Activated CD4-positive, alpha-beta T cell treated with anti-CD3 and anti-CD28 coated beads, Interleukin-2, amount 50 U/mL, for 1 hour (primary cell): ENCODE data around the gene CTCF.

ENCODE experiments used
- DNase-seq: peaks from one replicate; pipeline ENCODE4 v3.0.0-alpha.2; 2020

CTCF gene

DNA sequence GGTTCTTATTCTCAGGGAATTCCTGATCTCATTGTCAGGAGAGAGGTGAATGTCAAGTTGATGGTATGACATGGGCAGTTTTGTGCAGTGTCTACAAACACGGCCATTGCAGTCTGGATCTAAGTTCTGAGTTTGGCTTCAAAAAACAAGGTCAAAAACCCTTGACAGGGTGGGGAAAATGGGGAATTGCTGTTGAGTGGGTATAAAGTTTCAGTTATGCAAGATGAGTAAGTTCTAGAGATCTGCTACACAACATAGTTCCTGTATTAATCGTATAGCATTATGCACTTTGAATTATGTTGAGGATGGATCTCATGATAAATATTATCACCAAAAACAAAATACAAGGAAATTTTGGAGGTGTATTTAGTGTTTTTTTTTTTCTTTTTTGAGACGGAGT, 46.0 kb downstream of the CTCF start:
- DNase-seq: no peak

DNA sequence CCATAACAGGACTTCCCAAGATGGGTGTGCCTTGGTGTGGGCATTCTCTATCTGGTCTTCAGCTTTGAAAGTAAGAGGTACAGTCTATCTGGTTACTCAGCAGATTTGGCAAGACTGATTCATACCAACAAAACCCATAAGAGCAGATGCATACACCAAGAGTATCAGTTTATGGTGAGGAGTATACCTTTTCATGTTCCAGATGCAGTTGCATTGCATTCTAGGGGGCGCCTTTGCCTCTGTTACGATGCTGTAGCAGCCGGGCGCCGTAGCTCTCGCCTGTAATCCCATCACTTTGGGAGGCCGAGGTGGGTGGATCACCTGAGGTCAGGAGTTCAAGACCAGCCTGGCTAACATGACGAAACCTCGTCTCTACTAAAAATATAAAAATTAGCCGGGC, 51.5 kb downstream of the CTCF start:
- DNase-seq: peak; percentile 15

DNA sequence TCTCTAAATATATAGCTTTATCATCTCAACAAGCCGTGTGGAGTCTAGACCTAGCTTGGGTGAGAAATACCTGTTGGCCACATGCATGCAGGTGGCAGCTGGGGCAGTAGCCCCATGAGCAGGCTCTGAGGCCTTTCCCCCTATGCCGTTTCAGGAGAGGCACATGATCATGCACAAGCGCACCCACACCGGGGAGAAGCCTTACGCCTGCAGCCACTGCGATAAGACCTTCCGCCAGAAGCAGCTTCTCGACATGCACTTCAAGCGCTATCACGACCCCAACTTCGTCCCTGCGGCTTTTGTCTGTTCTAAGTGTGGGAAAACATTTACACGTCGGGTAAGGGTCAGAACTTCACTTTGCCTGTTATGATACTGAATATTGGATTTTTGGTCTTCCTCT, 65.9 kb downstream of the CTCF start:
- no peak for DNase-seq

DNA sequence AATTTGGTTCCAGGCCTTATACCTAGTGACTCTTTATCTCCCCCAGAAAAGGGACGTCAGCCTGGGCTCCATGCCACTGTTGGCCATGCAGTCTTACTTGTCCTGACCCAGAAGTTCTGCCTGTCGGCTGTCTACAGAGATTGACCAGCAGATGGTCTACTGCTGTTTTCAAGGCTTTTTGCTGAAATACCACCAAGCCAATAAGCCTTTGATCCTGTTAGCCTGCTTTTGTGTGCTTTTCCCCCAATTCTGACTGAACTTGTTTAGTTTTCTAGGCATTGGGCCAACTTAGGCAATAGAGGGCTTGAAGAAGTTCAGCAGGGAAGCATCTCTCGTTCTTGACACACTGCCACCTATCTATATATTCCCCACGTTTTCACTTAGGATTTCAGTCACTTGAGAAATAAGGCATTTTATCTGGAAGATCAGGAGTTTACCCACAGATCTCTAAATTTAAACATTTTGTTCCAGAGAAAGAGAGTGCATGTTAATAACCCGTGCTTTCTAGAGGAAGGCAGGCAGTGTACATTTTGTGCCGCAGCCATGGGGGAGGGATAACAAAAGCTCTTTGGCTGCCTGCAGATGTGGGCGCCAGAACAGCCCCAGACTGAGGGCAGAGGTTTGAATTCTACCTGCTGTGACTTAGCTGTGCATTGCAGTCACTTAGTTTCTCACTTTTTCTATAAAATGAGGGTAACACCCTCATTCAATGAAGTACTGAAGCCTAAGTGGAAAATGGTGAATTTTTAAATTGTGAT, 70.3 kb downstream of the CTCF start:
- no peak for DNase-seq

DNA sequence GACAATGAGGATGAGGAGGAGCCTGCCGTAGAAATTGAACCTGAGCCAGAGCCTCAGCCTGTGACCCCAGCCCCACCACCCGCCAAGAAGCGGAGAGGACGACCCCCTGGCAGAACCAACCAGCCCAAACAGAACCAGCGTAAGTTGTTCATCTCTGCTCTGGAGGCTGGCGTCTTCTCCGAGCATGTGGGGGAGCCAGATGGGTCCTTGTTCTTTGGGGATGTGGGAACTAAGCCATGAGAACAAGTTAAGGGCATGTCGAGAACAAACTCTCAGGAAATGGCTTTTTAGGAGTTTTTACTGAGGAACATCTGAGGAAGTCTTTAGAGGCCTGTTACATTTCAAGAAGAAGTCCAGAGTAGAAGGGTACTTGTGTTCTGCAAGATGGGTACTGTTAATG, 74.4 kb downstream of the CTCF start:
- DNase-seq: no peak

DNA sequence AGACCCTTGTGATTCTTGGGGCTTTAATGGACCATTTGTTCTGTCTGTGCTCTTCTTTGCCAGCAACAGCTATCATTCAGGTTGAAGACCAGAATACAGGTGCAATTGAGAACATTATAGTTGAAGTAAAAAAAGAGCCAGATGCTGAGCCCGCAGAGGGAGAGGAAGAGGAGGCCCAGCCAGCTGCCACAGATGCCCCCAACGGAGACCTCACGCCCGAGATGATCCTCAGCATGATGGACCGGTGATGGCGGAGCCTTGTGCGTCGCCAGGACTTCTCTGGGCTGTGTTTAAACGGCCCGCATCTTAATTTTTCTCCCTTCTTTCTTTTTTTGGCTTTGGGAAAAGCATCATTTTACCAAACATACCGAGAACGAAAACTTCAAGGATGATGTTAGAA, 75.3 kb downstream of the CTCF start:
- DNase-seq: no peak

DNA sequence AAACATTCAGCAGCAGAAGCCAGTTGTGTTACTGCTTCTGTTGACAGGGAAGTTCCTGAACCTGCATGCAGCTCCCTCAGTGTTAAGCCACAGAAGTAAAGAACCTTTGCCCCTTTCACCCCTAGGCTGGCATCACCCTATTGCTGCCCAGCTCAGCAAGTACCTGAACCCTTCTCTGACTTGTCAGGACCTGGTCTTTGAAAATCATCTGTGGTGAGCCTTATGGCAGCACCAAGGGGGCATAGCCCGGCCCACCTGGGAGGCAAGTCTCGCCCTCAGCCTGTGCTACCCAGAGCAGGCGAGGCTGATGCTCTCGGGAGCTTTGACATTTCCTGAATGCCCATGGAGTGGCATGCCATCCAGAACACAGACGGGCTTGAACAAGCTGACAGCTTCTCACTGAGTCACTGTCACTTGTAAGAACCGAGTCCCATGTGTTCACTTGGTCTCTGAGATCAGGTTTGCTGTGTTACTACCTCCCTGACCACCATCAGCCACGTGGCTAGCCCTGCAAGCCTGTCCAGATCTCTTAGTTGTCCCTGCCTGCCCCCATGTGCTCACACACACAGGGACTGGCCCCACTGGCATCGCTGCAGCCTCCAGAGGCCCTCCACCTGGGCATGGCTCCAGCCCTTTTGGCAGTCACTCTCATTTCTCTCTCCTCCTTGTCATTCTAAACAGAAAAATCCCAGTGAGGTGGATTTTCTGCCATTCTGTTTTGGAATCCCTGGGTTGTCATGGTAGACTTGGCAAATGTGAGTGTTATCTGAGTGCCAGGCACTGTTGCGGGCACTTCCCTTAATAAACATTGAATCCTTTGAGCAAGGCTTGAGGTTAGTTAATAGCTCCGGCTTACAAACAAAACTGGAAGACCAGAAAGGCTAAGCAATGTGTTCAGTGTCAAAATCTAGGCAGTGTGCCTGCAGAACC, 79.7 kb downstream of the CTCF start:
- no peak for DNase-seq

DNA sequence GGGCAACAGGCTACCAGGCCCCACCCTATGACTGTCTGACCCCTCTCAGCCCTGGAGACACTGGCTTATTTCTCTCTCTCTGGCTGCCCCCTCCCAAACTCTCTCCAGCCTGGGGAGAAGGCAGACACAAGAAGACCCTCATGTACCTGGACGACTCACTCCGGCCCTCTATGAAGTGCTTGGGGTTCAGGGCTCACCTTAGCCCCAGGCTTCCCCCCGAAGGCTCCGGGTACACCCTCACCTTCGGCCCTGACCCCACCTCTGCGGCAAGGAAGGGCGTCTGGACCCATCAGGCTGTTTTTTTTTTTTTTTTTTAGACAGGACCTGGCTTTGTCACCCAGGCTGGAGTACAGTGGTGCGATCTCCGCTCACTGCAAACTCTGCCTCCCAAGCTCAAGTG, 81.7 kb downstream of the CTCF start:
- no peak for DNase-seq

DNA sequence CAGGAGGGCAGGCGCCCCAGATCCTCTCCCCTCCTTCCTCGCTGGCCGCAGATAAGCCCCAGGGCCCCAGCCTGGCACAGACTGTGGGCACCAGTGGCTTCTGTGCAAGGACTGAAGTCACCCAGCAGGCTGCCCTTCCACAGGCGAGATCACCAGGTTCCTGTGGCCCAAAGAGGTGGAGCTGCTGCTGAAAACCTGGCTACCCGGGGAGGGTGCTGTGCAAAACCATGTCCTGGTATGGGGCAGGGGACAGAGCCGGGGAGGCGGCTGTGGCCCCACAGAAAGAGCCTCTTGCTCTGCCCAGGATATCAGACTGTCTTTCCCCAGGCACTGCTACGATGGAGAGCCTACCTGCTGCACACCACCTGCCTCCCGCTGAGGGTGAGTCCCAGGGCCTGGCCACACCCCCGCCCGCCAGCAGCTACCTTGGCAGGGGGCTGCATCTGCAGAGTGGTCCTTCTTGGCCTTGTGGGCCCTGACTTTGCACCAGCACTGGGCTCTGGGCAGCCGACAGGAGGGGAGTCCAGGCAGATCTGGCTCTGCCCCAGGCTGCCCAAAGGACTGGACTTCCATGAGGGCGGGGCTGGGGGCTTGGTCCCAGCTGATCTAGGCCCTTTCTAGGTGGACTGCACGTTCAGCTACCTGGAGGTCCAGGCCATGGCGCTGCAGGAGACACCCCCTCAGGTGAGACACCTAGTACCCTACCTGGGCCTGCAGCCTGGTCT, 83.2 kb downstream of the CTCF start:
- DNase-seq: no peak

DNA sequence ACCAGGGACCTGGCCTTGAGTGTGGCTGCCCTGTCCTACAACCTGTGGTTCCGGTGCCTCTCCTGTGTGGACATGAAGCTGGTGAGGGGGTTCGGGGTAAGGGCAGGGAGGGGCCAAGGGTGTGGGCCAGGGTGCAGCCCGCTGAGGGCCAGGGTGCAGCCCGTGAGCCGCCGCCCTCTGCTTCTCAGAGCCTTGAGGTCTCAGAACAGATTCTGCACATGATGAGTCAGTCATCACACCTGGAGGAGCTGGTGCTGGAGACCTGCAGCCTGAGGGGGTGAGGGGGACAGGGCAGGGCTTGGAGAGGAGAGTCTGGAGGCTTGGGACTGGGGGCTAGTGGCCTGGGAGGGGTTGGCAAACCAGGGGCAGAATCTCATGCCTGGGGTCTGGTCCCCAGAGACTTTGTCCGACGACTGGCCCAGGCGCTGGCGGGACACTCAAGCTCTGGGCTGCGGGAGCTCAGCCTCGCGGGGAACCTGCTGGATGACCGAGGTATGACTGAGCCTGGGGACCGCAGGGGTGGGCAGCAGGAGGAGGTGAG, 84.9 kb downstream of the CTCF start:
- DNase-seq: no peak

DNA sequence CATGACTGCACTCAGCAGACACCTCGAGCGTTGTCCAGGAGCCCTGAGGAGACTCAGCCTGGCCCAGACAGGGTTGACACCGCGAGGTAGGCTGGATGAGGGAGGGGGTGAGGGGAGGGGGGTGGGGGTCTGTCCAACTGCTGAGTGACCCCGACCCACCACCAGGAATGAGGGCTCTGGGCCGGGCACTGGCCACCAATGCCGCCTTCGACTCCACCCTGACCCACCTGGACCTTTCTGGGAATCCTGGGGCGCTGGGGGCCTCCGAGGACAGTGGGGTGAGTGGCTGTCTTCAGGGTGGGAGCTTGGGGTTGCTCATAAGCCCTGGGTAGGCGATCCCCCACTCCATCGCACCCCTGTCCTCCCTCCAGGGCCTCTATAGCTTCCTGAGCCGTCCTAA, 85.4 kb downstream of the CTCF start:
- no peak for DNase-seq

DNA sequence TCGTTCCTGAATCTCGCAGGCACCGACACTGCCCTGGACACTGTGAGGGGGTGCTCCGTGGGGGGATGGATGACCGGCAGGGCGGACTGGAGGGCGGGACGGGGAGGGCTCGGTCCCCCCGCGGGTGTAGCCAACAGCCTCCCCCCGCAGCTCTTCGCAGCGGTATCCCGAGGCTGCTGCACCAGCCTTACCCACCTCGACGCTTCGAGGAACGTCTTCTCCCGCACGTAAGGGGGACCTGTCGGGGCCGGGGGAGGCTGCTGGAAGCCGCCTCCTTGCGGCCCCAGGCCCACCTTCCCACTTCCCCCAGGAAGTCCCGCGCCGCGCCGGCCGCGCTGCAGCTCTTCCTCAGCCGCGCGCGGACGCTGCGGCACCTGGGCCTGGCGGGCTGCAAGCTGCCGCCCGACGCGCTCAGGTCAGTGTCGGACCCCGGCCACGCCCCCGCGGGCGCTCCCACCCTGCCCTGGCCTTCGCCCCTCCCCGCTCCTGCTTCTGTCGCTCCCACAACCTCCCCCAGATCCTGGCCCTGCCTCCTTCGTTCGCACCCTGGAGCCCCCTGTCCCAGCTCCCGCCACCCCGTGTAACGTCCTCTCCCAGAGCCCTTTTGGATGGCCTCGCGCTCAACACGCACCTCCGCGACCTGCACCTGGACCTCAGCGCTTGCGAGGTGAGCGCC, 85.9 kb downstream of the CTCF start:
- DNase-seq: no peak

DNA sequence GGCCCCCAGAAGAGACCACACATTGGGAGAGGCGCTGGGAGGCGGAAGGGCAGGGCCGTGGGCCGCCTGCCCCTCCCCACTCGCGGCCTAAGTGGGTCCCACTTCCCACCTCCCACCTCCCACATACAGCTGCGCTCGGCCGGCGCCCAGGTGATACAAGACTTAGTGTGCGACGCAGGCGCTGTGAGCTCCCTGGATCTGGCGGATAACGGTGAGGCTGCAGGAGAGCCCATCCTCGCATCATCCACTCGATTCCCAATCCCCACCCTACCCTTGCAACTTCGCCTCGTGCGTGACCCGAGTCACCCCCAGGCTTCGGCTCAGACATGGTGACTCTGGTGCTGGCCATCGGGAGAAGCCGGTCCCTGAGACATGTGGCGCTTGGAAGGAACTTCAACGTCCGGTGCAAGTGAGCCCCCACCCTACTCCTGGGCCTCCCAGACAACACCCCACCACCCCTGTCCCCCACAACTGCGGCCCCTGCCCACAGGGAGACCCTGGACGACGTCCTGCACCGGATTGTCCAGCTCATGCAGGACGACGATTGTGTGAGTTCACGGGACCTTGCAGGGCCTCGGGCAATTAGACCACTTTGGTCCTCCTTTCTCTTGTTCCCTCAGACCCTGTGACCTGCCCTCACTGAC, 86.6 kb downstream of the CTCF start:
- no peak for DNase-seq

DNA sequence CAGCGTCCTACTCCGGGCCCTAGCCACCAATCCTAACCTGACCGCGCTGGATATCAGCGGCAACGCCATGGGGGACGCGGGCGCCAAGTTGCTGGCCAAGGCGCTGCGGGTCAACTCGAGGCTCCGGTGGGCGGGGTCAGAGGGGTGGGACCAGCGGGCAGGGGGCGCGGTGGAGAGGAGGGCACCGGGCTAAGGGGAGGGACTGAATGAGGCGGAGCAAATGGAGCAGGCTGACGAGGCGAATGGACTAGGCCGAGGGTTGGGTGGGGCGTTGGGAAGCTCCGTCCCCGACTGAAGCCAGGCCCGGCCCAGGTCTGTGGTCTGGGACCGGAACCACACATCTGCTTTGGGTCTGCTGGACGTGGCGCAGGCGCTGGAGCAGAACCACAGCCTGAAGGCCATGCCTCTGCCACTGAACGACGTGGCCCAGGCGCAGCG, 87.2 kb downstream of the CTCF start:
- DNase-seq: no peak

DNA sequence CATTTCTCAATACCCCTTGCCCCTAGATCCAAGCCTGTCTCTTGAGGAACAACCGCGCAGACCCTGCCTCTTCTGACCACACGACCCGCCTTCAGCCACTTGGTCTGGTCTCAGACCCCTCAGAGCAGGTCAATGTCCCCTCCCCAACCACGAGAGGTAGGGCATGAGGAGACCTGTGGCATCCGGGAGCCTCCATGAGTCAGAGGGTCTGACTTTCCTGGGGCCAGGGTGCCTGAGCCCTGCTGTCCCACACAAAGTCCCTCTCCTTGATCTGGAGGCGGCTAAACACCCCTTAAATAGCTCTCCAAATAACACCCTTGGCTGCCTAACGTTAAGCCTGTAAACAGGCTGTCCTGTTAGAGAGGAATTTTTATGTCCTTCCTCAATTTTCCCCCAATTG, 87.7 kb downstream of the CTCF start:
- no peak for DNase-seq

DNA sequence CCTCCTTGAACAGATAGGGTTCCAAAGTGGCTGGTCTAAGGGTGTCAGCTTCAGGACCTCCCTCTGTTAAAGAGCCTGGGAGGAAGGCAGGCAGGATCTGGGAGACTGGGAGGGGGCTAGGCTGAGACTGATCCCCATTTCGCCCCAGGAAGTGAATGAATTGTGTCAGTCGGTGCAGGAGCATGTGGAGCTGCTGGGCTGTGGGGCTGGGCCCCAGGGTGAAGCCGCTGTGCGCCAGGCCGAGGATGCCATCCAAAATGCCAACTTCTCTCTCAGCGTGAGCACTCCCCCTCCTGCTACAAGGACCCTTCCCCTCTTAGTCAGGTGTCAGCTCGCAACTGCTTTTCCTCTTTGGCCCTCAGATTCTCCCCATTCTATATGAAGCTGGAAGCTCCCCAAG, 88.7 kb downstream of the CTCF start:
- no peak for DNase-seq

DNA sequence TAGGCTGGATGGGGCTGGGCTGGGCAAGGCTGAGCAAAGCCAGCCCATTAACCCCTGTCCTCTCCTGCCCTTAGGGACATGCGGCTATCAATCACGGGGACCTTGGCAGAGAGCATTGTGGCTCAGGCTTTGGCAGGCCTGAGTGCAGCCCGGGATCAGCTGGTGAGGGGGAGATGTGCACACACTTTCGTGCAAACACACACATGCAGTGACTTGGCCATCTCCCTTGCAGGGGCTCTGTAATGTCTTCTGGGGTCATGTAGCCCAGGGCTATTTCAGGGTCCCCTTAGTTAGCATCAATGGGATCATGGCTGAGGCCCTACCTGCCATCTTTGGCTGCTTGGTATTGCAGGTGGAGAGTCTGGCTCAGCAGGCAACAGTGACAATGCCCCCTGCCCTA, 89.5 kb downstream of the CTCF start:
- no peak for DNase-seq

DNA sequence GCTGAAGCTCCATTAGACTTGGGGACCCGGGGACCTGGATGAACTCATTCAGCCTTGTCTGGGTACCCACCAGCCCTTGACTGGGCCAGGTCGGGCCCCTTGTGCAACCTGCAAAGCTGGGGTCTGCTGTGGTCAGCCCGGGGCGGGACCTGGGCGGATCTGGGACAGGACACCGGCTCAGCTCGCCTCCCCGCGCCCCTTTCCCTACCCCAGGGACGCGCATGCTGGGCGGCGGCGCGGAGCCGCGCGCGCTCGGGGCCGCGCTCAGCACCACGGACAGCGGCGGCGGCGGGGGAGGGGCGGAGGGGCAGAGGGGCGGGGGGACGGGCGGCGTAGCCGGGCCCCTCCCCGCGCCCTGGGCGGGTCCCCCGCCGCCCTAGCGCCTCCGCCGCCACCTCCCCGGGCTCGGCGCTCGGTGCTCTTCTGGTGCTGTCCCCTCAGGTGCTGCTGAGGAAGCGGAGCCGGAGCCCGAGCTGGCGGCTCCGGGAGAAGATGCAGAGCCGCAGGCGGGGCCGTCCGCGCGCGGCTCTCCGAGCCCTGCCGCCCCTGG, 90.3 kb downstream of the CTCF start:
- no peak for DNase-seq

DNA sequence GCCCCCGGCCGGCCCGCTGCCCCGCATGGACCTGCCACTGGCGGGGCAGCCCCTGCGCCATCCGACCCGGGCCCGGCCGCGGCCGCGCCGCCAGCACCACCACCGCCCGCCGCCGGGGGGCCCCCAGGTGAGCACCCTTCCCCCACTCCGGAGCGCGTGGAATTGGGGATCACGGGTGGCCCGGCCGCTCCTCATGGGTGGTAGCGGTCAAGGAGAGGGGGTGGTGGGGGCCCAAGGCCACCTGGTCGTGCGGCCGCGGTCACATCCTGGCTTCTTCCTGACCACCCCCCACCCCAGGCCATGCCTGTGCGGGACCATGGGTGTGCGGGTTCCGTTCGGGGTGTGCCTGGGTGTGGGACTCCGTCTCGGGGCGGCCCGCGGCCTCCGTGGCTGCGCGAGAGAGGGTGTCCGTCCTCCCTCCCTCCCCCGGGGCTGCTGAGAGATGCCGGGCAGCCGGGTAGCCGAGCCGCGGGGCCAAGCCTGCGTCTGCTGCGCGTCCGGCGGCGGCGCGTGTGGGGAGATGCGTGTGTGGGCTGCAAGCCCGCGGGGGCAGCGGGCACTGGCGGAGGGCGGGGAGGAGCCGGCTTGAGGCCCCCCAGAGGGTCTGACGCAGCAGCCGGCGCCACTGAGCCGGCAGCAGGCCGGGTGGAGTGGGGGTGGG, 90.9 kb downstream of the CTCF start:
- DNase-seq: no peak

DNA sequence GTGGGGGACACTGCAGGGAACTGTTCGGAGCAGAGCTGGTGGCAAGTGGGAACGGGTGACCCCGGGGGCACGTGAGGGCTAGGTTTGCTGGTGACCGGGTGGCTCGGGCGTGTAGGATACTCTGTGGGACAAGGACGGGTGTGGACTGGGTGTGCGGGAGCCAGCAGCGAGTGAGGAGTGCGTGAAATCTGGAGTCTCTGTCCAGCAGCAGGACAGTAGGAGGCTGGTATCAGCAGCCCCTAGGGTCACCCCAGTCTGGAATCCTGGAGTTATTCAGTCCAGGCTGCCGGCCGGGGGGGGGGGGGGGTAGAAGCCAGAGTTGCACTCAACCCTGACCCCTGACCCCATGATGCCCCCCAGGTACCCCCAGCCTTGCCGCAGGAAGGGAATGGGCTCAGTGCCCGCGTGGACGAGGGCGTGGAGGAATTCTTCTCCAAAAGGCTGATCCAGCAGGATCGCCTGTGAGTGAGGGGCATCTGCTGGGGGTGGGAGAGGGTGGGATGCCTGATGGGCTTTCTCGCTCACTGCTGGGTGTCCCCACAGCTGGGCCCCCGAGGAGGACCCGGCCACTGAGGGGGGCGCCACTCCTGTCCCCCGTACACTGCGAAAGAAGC, 91.6 kb downstream of the CTCF start:
- DNase-seq: no peak

DNA sequence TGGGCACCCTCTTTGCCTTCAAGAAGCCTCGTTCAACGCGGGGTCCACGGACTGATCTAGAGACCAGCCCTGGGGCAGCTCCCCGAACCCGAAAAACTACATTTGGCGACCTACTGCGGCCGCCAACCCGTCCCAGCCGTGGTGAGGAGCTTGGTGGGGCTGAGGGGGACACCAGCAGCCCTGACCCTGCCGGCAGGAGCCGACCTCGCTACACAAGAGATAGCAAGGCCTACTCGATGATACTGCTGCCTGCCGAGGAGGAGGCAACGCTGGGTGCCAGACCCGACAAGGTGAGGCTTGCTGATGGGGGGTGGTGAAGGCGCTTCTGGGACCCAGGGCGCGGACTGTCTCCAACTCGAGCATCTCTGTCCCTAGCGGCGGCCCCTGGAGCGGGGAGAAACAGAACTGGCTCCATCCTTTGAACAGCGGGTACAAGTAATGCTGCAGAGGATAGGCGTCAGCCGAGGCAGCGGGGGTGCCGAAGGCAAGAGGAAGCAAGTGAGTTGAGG, 92.1 kb downstream of the CTCF start:
- DNase-seq: no peak
